Dermis microvascular lymphatic vessel endothelial cell (primary cell): ENCODE data around the gene FNIP1. TPM values are rescaled to one million over a fixed set of nuclear protein-coding genes. Genes with fewer than 3 reads are reported as not detected.
"Not testable (repeated sequence)": the region's sequence is repeated elsewhere in the genome, so short reads cannot be mapped to it uniquely, and the experiment has no call there.

ENCODE experiments used
- DNase-seq, 2 donors: peaks; one replicate each; pipeline versions ENCODE4 v3.0.0 to v3.0.0-alpha.2; 2010; ENCODE audit warnings: low read depth in 2 of 2
- total RNA-seq: library from RNA; depleted of rRNA; stranded (reverse); fragments of >200 nt; gene quantifications from 2 replicates; pipeline ENCODE4 v1.2.1, GENCODE V29; 2014

The FNIP1 gene
- total RNA-seq, 1 donor from 2014 or later: 25.8 TPM

GRCh38 chr5:131786900-131787692, 9.7 kb downstream of the FNIP1 start:
- no peak for DNase-seq

- no peak for DNase-seq
Measured at GRCh38 chr5:131786036-131786435, 10.8 kb downstream of the FNIP1 start.

GRCh38 chr5:131783874-131784273, 12.9 kb downstream of the FNIP1 start:
- DNase-seq: no peak

- no peak for DNase-seq
Measured at GRCh38 chr5:131783357-131783756, 13.5 kb downstream of the FNIP1 start.

GRCh38 chr5:131782717-131783116, 14.1 kb downstream of the FNIP1 start:
- DNase-seq: no peak

- DNase-seq: not testable (repeated sequence)
Measured at GRCh38 chr5:131778141-131778540, 18.7 kb downstream of the FNIP1 start.

- DNase-seq: no peak
Measured at GRCh38 chr5:131776450-131776849, 20.4 kb downstream of the FNIP1 start.

- no peak for DNase-seq
Measured at GRCh38 chr5:131774652-131775367, 22.0 kb downstream of the FNIP1 start.

GRCh38 chr5:131773805-131774204, 23.0 kb downstream of the FNIP1 start:
- DNase-seq: no peak

GRCh38 chr5:131771692-131772091, 25.1 kb downstream of the FNIP1 start:
- no peak for DNase-seq

- no peak for DNase-seq
Measured at GRCh38 chr5:131769961-131770360, 26.9 kb downstream of the FNIP1 start.

GRCh38 chr5:131769336-131769735, 27.5 kb downstream of the FNIP1 start:
- no peak for DNase-seq

GRCh38 chr5:131767891-131768290, 28.9 kb downstream of the FNIP1 start:
- no peak for DNase-seq

- DNase-seq: peak in 1 of 2 donors; percentile 56
Measured at GRCh38 chr5:131766689-131767088, 30.1 kb downstream of the FNIP1 start.

- DNase-seq: no peak
Measured at GRCh38 chr5:131765261-131765660, 31.6 kb downstream of the FNIP1 start.

GRCh38 chr5:131763968-131764367, 32.8 kb downstream of the FNIP1 start:
- DNase-seq: no peak

- DNase-seq: no peak
Measured at GRCh38 chr5:131760793-131761192, 36.0 kb downstream of the FNIP1 start.

GRCh38 chr5:131759704-131760103, 37.1 kb downstream of the FNIP1 start:
- DNase-seq: no peak

- no peak for DNase-seq
Measured at GRCh38 chr5:131758520-131758900, 38.3 kb downstream of the FNIP1 start.

- DNase-seq: no peak
Measured at GRCh38 chr5:131757830-131758519, 38.8 kb downstream of the FNIP1 start.

- no peak for DNase-seq
Measured at GRCh38 chr5:131756942-131757341, 39.9 kb downstream of the FNIP1 start.

- DNase-seq: no peak
Measured at GRCh38 chr5:131754363-131754762, 42.5 kb downstream of the FNIP1 start.
